Measurements from ENCODE around the gene EYA2.

DNA sequence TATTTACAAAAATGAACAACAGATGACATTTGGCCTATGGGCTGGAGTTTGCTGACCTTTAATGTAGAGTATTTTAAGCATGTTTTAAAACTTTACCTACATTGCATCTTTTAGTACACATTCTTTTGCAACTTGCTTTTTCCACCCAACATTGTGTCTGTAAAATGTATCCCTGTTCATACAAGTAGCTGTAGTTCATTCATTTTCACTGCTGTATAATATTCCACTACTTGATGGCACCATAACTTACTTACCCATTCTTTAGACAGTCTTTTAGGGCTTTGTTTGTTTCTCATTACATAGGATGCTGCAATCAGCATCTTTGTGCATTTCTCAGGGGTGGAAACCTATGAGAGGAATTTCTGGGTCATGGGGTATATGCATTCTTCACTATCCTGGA, 115.1 kb downstream of the EYA2 start:
- TF ChIP-seq, protein P1, sequence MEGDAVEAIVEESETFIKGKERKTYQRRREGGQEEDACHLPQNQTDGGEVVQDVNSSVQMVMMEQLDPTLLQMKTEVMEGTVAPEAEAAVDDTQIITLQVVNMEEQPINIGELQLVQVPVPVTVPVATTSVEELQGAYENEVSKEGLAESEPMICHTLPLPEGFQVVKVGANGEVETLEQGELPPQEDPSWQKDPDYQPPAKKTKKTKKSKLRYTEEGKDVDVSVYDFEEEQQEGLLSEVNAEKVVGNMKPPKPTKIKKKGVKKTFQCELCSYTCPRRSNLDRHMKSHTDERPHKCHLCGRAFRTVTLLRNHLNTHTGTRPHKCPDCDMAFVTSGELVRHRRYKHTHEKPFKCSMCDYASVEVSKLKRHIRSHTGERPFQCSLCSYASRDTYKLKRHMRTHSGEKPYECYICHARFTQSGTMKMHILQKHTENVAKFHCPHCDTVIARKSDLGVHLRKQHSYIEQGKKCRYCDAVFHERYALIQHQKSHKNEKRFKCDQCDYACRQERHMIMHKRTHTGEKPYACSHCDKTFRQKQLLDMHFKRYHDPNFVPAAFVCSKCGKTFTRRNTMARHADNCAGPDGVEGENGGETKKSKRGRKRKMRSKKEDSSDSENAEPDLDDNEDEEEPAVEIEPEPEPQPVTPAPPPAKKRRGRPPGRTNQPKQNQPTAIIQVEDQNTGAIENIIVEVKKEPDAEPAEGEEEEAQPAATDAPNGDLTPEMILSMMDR (IDR thresholded peaks at IDR 0.05) = no peak
- TF ChIP-seq POLR2AphosphoS5 (IDR thresholded peaks at IDR 0.05) = no peak

All from prostate gland (tissue), 2 donors.